Keratinocyte (primary cell): ENCODE data around the gene NAP1L4. TPM values are rescaled to one million over a fixed set of nuclear protein-coding genes. Genes with fewer than 3 reads are reported as not detected.

Experiments
- DNase-seq: peaks from one replicate; pipeline ENCODE4 v3.0.0-alpha.2; 2011; ENCODE audit warnings: low read depth, missing footprints, low spot score
- FAIRE-seq: peaks from 2 replicates; lab custom pipeline; 2011; peaks lifted over from hg19 to GRCh38; lab: Jason Lieb, UNC
- H2AFZ ChIP-seq: 2 replicates; pipeline ENCODE4 v1.6.0; 2012; ENCODE audit warnings: low read length, control low read depth, inconsistent platforms; ENCODE audit not compliant: control insufficient read depth
- H3K27ac ChIP-seq: 2 replicates; pipeline ENCODE4 v1.5.1; 2011; ENCODE audit warnings: low read length; ENCODE audit not compliant: control insufficient read depth, insufficient read depth
- H3K27me3 ChIP-seq: 3 replicates; pipeline ENCODE4 v1.6.0; 2011; ENCODE audit warnings: low read length; ENCODE audit not compliant: control insufficient read depth, insufficient read depth; ENCODE audit errors: extremely low read depth
- H3K36me3 ChIP-seq, 2 experiments: 2 replicates in 1 of 2; 3 replicates in 1 of 2; pipeline ENCODE4 v1.5.1; 2011; ENCODE audit warnings: low read length in 2 of 2, mild to moderate bottlenecking in 1 of 2; ENCODE audit not compliant: control insufficient read depth in 2 of 2, insufficient read depth in 2 of 2; ENCODE audit errors: extremely low read depth in 1 of 2
- H3K4me1 ChIP-seq: 3 replicates; pipeline ENCODE4 v1.5.1; 2011; ENCODE audit warnings: low read length; ENCODE audit not compliant: control insufficient read depth, insufficient read depth; ENCODE audit errors: extremely low read depth
- H3K4me2 ChIP-seq: 3 replicates; pipeline ENCODE4 v1.6.0; 2011; ENCODE audit warnings: low read depth, low read length; ENCODE audit not compliant: control insufficient read depth, insufficient read depth; ENCODE audit errors: extremely low read depth
- H3K4me3 ChIP-seq, 3 experiments: fragments of 200-600 bp in 1 of 3; sonication (generic) in 1 of 3; 2 replicates in 2 of 3; 3 replicates in 1 of 3; pipeline ENCODE4 v1.5.1; 2011 to 2016; ENCODE audit warnings: low read length in 3 of 3, mild to moderate bottlenecking in 3 of 3, control low read depth in 2 of 3, inconsistent platforms in 1 of 3, low read depth in 1 of 3, mixed read lengths in 1 of 3, mixed run types in 1 of 3, moderate library complexity in 1 of 3; ENCODE audit not compliant: control insufficient read depth in 2 of 3, insufficient read depth in 2 of 3; ENCODE audit errors: extremely low read depth in 1 of 3
- H3K79me2 ChIP-seq: 2 replicates; pipeline ENCODE4 v1.6.0; 2012; ENCODE audit warnings: low read length; ENCODE audit not compliant: control insufficient read depth, insufficient read depth
- H3K9ac ChIP-seq: 3 replicates; pipeline ENCODE4 v1.6.0; 2011; ENCODE audit warnings: low read length; ENCODE audit not compliant: control insufficient read depth, insufficient read depth; ENCODE audit errors: extremely low read depth
- H3K9me1 ChIP-seq: 3 replicates; pipeline ENCODE4 v1.6.0; 2011; ENCODE audit warnings: low read length; ENCODE audit not compliant: control insufficient read depth, insufficient read depth; ENCODE audit errors: extremely low read depth
- H3K9me3 ChIP-seq: 2 replicates; pipeline ENCODE4 v1.5.1; 2012; ENCODE audit warnings: low read depth, low read length; ENCODE audit not compliant: control insufficient read depth
- H4K20me1 ChIP-seq: 3 replicates; pipeline ENCODE4 v1.6.0; 2011; ENCODE audit warnings: low read length; ENCODE audit not compliant: control insufficient read depth, insufficient read depth; ENCODE audit errors: extremely low read depth
- CTCF ChIP-seq, 3 experiments: IDR thresholded peaks in 1 of 3; conservative IDR thresholded peaks in 1 of 3; optimal IDR thresholded peaks in 1 of 3; 2 replicates in 2 of 3; 3 replicates in 1 of 3; pipeline versions ENCODE3 to v1.5.1; 2011; ENCODE audit warnings: low read length in 3 of 3, mild to moderate bottlenecking in 3 of 3, moderate library complexity in 2 of 3, control low read depth in 1 of 3, inconsistent platforms in 1 of 3; ENCODE audit not compliant: insufficient read depth in 2 of 3; ENCODE audit errors: extremely low read depth in 1 of 3
- EZH2 ChIP-seq: IDR thresholded peaks from one replicate; pipeline ENCODE4 v1.6.1; 2012; ENCODE audit warnings: inconsistent platforms, mild to moderate bottlenecking, low read length, moderate library complexity
- dilution Hi-C: fragments of 300-500 bp; cut with MboI; formaldehyde crosslinking; loops from one replicate; pipeline ENCODE4 v1.7.0; 2020; ENCODE audit warnings: low sequenced_read_pairs; ENCODE audit not compliant: extremely low pct_ligation_motif_present
- polyA plus RNA-seq, 5 experiments: library from polyadenylated mRNA; depleted of rRNA in 3 of 5; stranded (reverse) in 3 of 5; stranded (forward) in 1 of 5; unstranded in 1 of 5; fragments of >200 nt; gene quantifications; 1 replicate in 1 of 5; 2 replicates in 3 of 5; 3 replicates in 1 of 5; pipeline versions ENCODE4 v1.2.1 to v1.2.3, GENCODE V29; 2011 to 2012; ENCODE audit warnings: missing spikeins in 2 of 5, low read depth in 1 of 5, low replicate concordance in 1 of 5

Gene NAP1L4
- polyA plus RNA-seq, 1 donor (not counting 4 experiments of a cell fraction or from before 2014, with no cell fraction given): 136 TPM

- H3K79me2 ChIP-seq: peaks cover 5% of the 10 kb centered on the region
- H3K36me3 ChIP-seq: peaks cover 40 to 65% of the 10 kb centered on the region in 2 experiments
- no peak overlapping the region for H3K27ac ChIP-seq
- no peaks in the 10 kb centered on the region for H3K27me3 ChIP-seq
- no peak overlapping the region for H3K4me3 ChIP-seq
- H3K9me3 ChIP-seq: no peaks in the 10 kb centered on the region
- TF ChIP-seq EZH2 (no peak), CTCF (optimal IDR thresholded peaks at IDR 0.05 in 1 of 3, IDR thresholded peaks at IDR 0.05 in 1 of 3, conservative IDR thresholded peaks at IDR 0.05 in 1 of 3; ENCODE audit: extremely low read depth in 1 of 3, insufficient read depth in 2 of 3, low read length in 3 of 3) (no peak)
- no peak overlapping the region for H3K9ac ChIP-seq
- H3K9me1 ChIP-seq: no peaks in the 10 kb centered on the region
- no peak overlapping the region for H2AFZ ChIP-seq
- H3K4me1 ChIP-seq: peaks cover 19% of the 10 kb centered on the region
- H4K20me1 ChIP-seq: peaks cover 14% of the 10 kb centered on the region
- dilution Hi-C loops: no loop called here
- DNase-seq (no peak), FAIRE-seq (no peak)
- no peak overlapping the region for H3K4me2 ChIP-seq
These were observed 42.2 kb downstream of the NAP1L4 start for GRCh38 chr11:2949920-2950319.

- Histone ChIP-seq H3K9me3 (no peaks in the 10 kb centered on the region), H3K9ac (no peak overlapping the region), H3K79me2 (peaks cover 5% of the 10 kb centered on the region), H3K4me3 (no peak overlapping the region), H2AFZ (no peak overlapping the region), H3K4me1 (peaks cover 19% of the 10 kb centered on the region), H3K4me2 (no peak overlapping the region), H3K9me1 (no peaks in the 10 kb centered on the region), H3K27me3 (no peaks in the 10 kb centered on the region), H4K20me1 (peaks cover 14% of the 10 kb centered on the region), H3K36me3 (peaks cover 32 to 67% of the 10 kb centered on the region in 2 experiments), H3K27ac (no peak overlapping the region)
- TF ChIP-seq EZH2 (no peak), CTCF (optimal IDR thresholded peaks at IDR 0.05 in 1 of 3, IDR thresholded peaks at IDR 0.05 in 1 of 3, conservative IDR thresholded peaks at IDR 0.05 in 1 of 3; ENCODE audit: extremely low read depth in 1 of 3, insufficient read depth in 2 of 3, low read length in 3 of 3) (no peak)
- dilution Hi-C loops: no loop called here
- FAIRE-seq: no peak
- DNase-seq: no peak
These were observed 44.4 kb downstream of the NAP1L4 start for GRCh38 chr11:2947744-2948143.
